Heart right ventricle (tissue), 16 donors: ENCODE results near the gene RDH8. TPM values are rescaled to one million over a fixed set of nuclear protein-coding genes. Genes with fewer than 3 reads are reported as not detected.

Experiments used
- ATAC-seq, 8 donors: fragments of 200-7000 bp; cut with Tn5 transposase; one replicate each; pipeline ENCODE4 v1.9.1; 2020; ENCODE audit warnings: mild to moderate bottlenecking in 8 of 8, moderate library complexity in 8 of 8, moderate number of reproducible peaks in 1 of 8
- DNase-seq, 2 donors: peaks; one replicate each; pipeline ENCODE4 v3.0.0-alpha.2; 2020
- H3K27ac ChIP-seq, 10 donors: fragments of 200-600 bp; sonication (generic) in 2 of 10; one replicate each; pipeline versions ENCODE4 v1.5.0 to v1.8.0; 2020 to 2022; ENCODE audit warnings: mild to moderate bottlenecking in 3 of 10
- H3K27me3 ChIP-seq, 7 donors: fragments of 200-600 bp; one replicate each; pipeline ENCODE4 v1.8.0; 2021 to 2022; ENCODE audit warnings: mild to moderate bottlenecking in 2 of 7
- H3K36me3 ChIP-seq, 9 donors: fragments of 200-600 bp; sonication (generic) in 1 of 9; one replicate each; pipeline versions ENCODE4 v1.5.0 to v1.8.0; 2020 to 2022; ENCODE audit warnings: mild to moderate bottlenecking in 2 of 9
- H3K4me1 ChIP-seq, 9 donors: fragments of 200-600 bp; sonication (generic) in 1 of 9; one replicate each; pipeline versions ENCODE4 v1.5.0 to v1.8.0; 2020 to 2022; ENCODE audit warnings: mild to moderate bottlenecking in 4 of 9
- H3K4me3 ChIP-seq, 10 donors: fragments of 200-600 bp; sonication (generic) in 2 of 10; one replicate each; pipeline versions ENCODE4 v1.5.0 to v1.8.0; 2020 to 2022; ENCODE audit warnings: mild to moderate bottlenecking in 7 of 10, moderate library complexity in 2 of 10
- H3K9me3 ChIP-seq, 11 donors: fragments of 200-600 bp in 10 of 11; sonication (generic) in 2 of 11; one replicate each; pipeline versions ENCODE4 v1.5.0 to v1.8.0; 2013 to 2022; ENCODE audit warnings: mild to moderate bottlenecking in 2 of 11, control low read depth in 1 of 11, moderate library complexity in 1 of 11
- CTCF ChIP-seq, 9 donors: fragments of 200-600 bp; sonication (generic) in 2 of 9; IDR thresholded peaks; one replicate each; pipeline versions ENCODE4 v1.5.0 to v1.8.0; 2021 to 2022; ENCODE audit warnings: antibody characterized with exemption in 9 of 9, mild to moderate bottlenecking in 5 of 9, moderate library complexity in 1 of 9
- WGBS, 2 donors: extraction: QIAGEN DNeasy Blood & Tissue Kit; methylation state at CpG; one replicate each; pipeline ENCODE4 v1.1.7; 2013; ENCODE audit warnings: inconsistent platforms in 1 of 2; 5-methylcytosine and 5-hydroxymethylcytosine counted together
- intact Hi-C, 10 donors: fragments of 100-400 bp; cut with DNase I; formaldehyde crosslinking; loops; one replicate each; pipeline versions ENCODE4 v1.11.1 to v1.14.2; 2022
- polyA plus RNA-seq, 2 donors: library from polyadenylated mRNA; stranded (reverse); fragments of 200-250 nt; gene quantifications; one replicate each; pipeline ENCODE4 v1.2.3, GENCODE V29; 2013
- total RNA-seq, 10 donors: library from RNA; stranded (reverse); fragmentation: NEBNext Ultra II Directional in 3 of 10; extraction: Animal tissue kit (Norgen Biotek cat#: 25700) in 3 of 10; gene quantifications; one replicate each; pipeline versions ENCODE4 v1.2.1 to v1.2.4, GENCODE V29; 2021 to 2023
- donor health status: Arrhythmogenic right ventricular cardiomyopathy.
- donor health status: ischemic (EF 13 %, LVEDD 7.1; RV severe dilation, severe dysfunction).
- donor health status: healthy with polysubstance abuse.
- donor health status: DM: no; HTN: yes; CAD: no.
- donor health status: DM: no; HTN: no; CAD: no.
- donor health status: ischemic (EF 25% LVEDD 6.9; RV normal size, moderate dysfunction).
- donor health status: ischemic (EF 25% LVEDD 5.7; RV mildly dilated, moderate dysfunction).
- donor health status: healthy.
- donor health status: DM: yes; HTN: yes; CAD: no.
- donor health status: Ischemic cardiomyopathy.
- donor health status: ischemic (EF 35%, LVEDD 5.7; RV mildly dilated, moderate dysfunction).
- donor health status: nonischemic (EF 11% LVEDD 7.7; RV severe dilation, severe dysfunction).
- donor health status: DM: yes; HTN: yes; CAD: no.
- donor health status: PGD.
- donor health status: ischemic (EF 29% LVEDD 5.4; RV normal size, mild dysfunction).
- donor health status: nonischemic (EF 23%, LVEDD 6.1; RV moderate dilation, normal function).

Gene RDH8
- total and polyA plus RNA-seq, 12 donors, result not detected

- peaks cover 0 to 28% (median 0%) of the 10 kb centered on the region in 9 donors for H3K4me1 ChIP-seq
- H3K9me3 ChIP-seq, result no peaks in the 10 kb centered on the region
- peak; percentile 47 to 51 for DNase-seq
- H3K36me3 ChIP-seq, result peaks cover 0 to 58% (median 5%) of the 10 kb centered on the region in 9 donors
- ATAC-seq, result peak in 2 of 8 donors; percentile 19 to 25
- TF ChIP-seq CTCF (IDR thresholded peaks at IDR 0.05), result peak; percentile 32 to 76 (median 66)
- H3K27ac ChIP-seq, result peak overlapping the region in 2 of 10 donors; percentile 33 to 44
- no peak overlapping the region for H3K4me3 ChIP-seq
- WGBS, 2 donors, result 12 to 15% methylated on average over 16 of the region's 16 CpGs
- intact Hi-C loops, result loop anchor here in 2 of 10 donors (2.0 to 10.0 kb wide), 2 partner anchors 55 to 69 kb away; no protein-coding TSS in a partner anchor
- peaks cover 0 to 30% (median 10%) of the 10 kb centered on the region in 7 donors for H3K27me3 ChIP-seq
Observed at GRCh38 chr19:10000171-10000826, 13.0 kb upstream of the RDH8 start.

DNA sequence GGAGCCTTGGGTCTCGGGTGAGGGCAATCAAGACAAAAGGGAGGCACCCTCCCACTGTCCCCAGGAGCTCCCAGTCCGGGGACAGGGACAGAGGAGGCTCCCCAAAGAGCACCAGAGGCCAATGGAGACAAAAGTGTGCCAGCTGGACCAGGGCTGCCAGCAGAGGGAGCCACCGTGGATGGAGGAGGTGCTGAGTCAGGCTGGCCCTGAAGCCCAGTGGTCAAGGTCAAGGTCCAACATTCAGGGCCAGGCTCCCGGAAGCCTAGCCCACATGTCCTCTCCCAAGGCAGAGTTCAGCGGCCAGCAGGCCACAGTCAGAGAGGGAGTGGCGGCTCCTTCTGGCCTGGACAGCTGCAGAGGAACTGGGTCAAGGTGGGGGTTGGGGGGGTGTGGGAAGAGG lies 11.4 kb upstream of the RDH8 start:
- Histone ChIP-seq H3K36me3 (peaks cover 0 to 48% (median 5%) of the 10 kb centered on the region in 9 donors), H3K27ac (peak overlapping the region in 4 of 10 donors; percentile 17 to 37 (median 22)), H3K4me1 (peaks cover 0 to 37% (median 9%) of the 10 kb centered on the region in 9 donors), H3K27me3 (peaks cover 0 to 41% (median 26%) of the 10 kb centered on the region in 7 donors), H3K9me3 (no peaks in the 10 kb centered on the region), H3K4me3 (no peak overlapping the region)
- intact Hi-C loops, result loop anchor here in 2 of 10 donors (2.0 to 10.0 kb wide), 2 partner anchors 57 to 71 kb away; no protein-coding TSS in a partner anchor
- TF ChIP-seq CTCF (IDR thresholded peaks at IDR 0.05), result peak in 7 of 9 donors; percentile 27 to 52 (median 44)
- DNase-seq, result peak; percentile 29 to 71
- peak in 7 of 8 donors; percentile 31 to 67 (median 43) for ATAC-seq
- WGBS, 2 donors, result 43 to 49% methylated on average over 6 of the region's 6 CpGs

- Histone ChIP-seq H3K36me3 (peaks cover 0 to 35% (median 5%) of the 10 kb centered on the region in 9 donors), H3K4me1 (peaks cover 0 to 46% (median 9%) of the 10 kb centered on the region in 9 donors), H3K27me3 (peaks cover 0 to 53% (median 38%) of the 10 kb centered on the region in 7 donors), H3K9me3 (no peaks in the 10 kb centered on the region), H3K4me3 (no peak overlapping the region), H3K27ac (peak overlapping the region in 2 of 10 donors; percentile 5 to 22)
- no peak for DNase-seq
- TF ChIP-seq CTCF (IDR thresholded peaks at IDR 0.05), result no peak
- 61 to 67% methylated on average over 6 of the region's 6 CpGs for WGBS, 2 donors
- intact Hi-C loops, result loop anchor here in 1 of 10 donors (10.0 kb wide), 1 partner anchor 58 kb away; no protein-coding TSS in a partner anchor
- ATAC-seq, result no peak
Observed at GRCh38 chr19:10003271-10003670, 10.0 kb upstream of the RDH8 start.

GRCh38 chr19:10004617-10005016 lies 8.7 kb upstream of the RDH8 start:
- DNase-seq, result no peak
- peak overlapping the region in 1 of 10 donors; percentile 14 for H3K4me3 ChIP-seq
- 71 to 85% methylated on average over 9 of the region's 9 CpGs for WGBS, 2 donors
- H3K4me1 ChIP-seq, result peaks cover 0 to 57% (median 15%) of the 10 kb centered on the region in 9 donors
- H3K9me3 ChIP-seq, result no peaks in the 10 kb centered on the region
- peaks cover 0 to 66% (median 50%) of the 10 kb centered on the region in 7 donors for H3K27me3 ChIP-seq
- intact Hi-C loops, result loop anchor here in 1 of 10 donors (10.0 kb wide), 1 partner anchor 60 kb away; no protein-coding TSS in a partner anchor
- ATAC-seq, result no peak
- peak overlapping the region in 1 of 10 donors; percentile 5 for H3K27ac ChIP-seq
- TF ChIP-seq CTCF (IDR thresholded peaks at IDR 0.05), result no peak
- H3K36me3 ChIP-seq, result peaks cover 0 to 29% (median 5%) of the 10 kb centered on the region in 9 donors
